Kidney (tissue), 14 donors: ENCODE measurements around the gene CCM2. TPM values are rescaled to one million over a fixed set of nuclear protein-coding genes. Genes with fewer than 3 reads are reported as not detected.
A peak's percentile ranks its signal among the peaks of the same experiment; 100 is the strongest.

Source experiments
- DNase-seq, 5 donors: peaks; one replicate each; pipeline ENCODE4 v3.0.0-alpha.2; 2013 to 2020
- FAIRE-seq: peaks from 2 replicates; lab custom pipeline; 2012; peaks lifted over from hg19 to GRCh38; lab: Jason Lieb, UNC
- H3K27ac ChIP-seq, 2 donors: one replicate each; pipeline ENCODE4 v1.7.0; 2013; ENCODE audit warnings: low read depth in 2 of 2, low read length in 2 of 2, inconsistent platforms in 1 of 2
- H3K27me3 ChIP-seq: one replicate; pipeline ENCODE4 v1.7.1; 2013; ENCODE audit warnings: low read length, inconsistent platforms; ENCODE audit not compliant: control insufficient read depth, insufficient read depth
- H3K36me3 ChIP-seq, 3 donors: one replicate each; pipeline versions ENCODE4 v1.7.0 to v1.7.1; 2013; ENCODE audit warnings: low read length in 3 of 3, control low read depth in 1 of 3, inconsistent platforms in 1 of 3; ENCODE audit not compliant: insufficient read depth in 3 of 3, control insufficient read depth in 2 of 3
- H3K4me1 ChIP-seq, 3 donors: one replicate each; pipeline versions ENCODE4 v1.7.0 to v1.7.1; 2013; ENCODE audit warnings: low read length in 3 of 3, inconsistent platforms in 1 of 3, low read depth in 1 of 3; ENCODE audit not compliant: control insufficient read depth in 2 of 3, insufficient read depth in 2 of 3
- H3K4me3 ChIP-seq, 3 donors: one replicate each; pipeline versions ENCODE4 v1.7.0 to v1.8.1; 2013; ENCODE audit warnings: low read length in 3 of 3, control low read depth in 1 of 3, inconsistent platforms in 1 of 3
- H3K9ac ChIP-seq, 3 donors: one replicate each; pipeline versions ENCODE4 v1.7.0 to v1.7.1; 2013; ENCODE audit warnings: low read length in 3 of 3, control low read depth in 1 of 3, inconsistent platforms in 1 of 3
- H3K9me3 ChIP-seq, 3 donors: one replicate each; pipeline versions ENCODE4 v1.7.0 to v1.7.1; 2013; ENCODE audit warnings: low read length in 3 of 3, control low read depth in 1 of 3, inconsistent platforms in 1 of 3; ENCODE audit not compliant: control insufficient read depth in 2 of 3, insufficient read depth in 1 of 3
- CTCF ChIP-seq: IDR thresholded peaks from 3 replicates; pipeline ENCODE4 v1.5.1; 2012; ENCODE audit warnings: mild to moderate bottlenecking, moderate library complexity, borderline replicate concordance; ENCODE audit not compliant: insufficient read depth; ENCODE audit errors: extremely low read depth
- intact Hi-C: fragments of 100-400 bp; cut with DNase I; formaldehyde crosslinking; loops from one replicate; pipeline ENCODE4 v1.11.1; 2022
- polyA plus RNA-seq: library from polyadenylated mRNA; stranded (reverse); fragments of 350-450 nt; fragmentation: Illumina TruSeq; extraction: RNeasy Lipid Tissue Mini Kit (QIAGEN cat#74804); gene quantifications from one replicate; pipeline ENCODE4 v1.2.3, GENCODE V29; 2014; ENCODE audit warnings: low read depth, low replicate concordance; ENCODE audit not compliant: insufficient read depth
- total RNA-seq: library from RNA; stranded (reverse); fragmentation: NEBNext Ultra II Directional; extraction: Animal tissue kit (Norgen Biotek cat#: 25700); gene quantifications from one replicate; pipeline ENCODE4 v1.2.1, GENCODE V29; 2021
- donor health status: control.
- donor health status: control.
- donor health status: control.
- donor health status: control.
- donor health status: control.
- donor health status: DM: yes; HTN: yes; CAD: no.
- donor health status: Normal renal cell carcinoma (clear cell type).

The CCM2 gene
- total and polyA plus RNA-seq, 2 donors from 2014 or later, result 35.0 to 37.8 TPM

- H3K9ac ChIP-seq, result no peak overlapping the region
- H3K4me1 ChIP-seq, result peaks cover 0 to 5% (median 0%) of the 10 kb centered on the region in 3 donors
- peak in 1 of 5 donors; percentile 76 for DNase-seq
- H3K36me3 ChIP-seq, result peaks cover 0 to 9% (median 0%) of the 10 kb centered on the region in 3 donors
- no peak for FAIRE-seq
- H3K27me3 ChIP-seq, result no peaks in the 10 kb centered on the region
- H3K27ac ChIP-seq, result no peak overlapping the region
- intact Hi-C loops, result no loop called here
- no peaks in the 10 kb centered on the region for H3K9me3 ChIP-seq
- H3K4me3 ChIP-seq, result no peak overlapping the region
- no peak for TF ChIP-seq CTCF
Measured at GRCh38 chr7:44977304-44977958, 22.6 kb upstream of the CCM2 start.

- Histone ChIP-seq H3K9ac (no peak overlapping the region), H3K9me3 (no peaks in the 10 kb centered on the region), H3K4me1 (peaks cover 0 to 5% (median 0%) of the 10 kb centered on the region in 3 donors), H3K36me3 (peaks cover 0 to 14% (median 0%) of the 10 kb centered on the region in 3 donors), H3K4me3 (no peak overlapping the region), H3K27ac (no peak overlapping the region), H3K27me3 (no peaks in the 10 kb centered on the region)
- no peak for FAIRE-seq
- no peak for TF ChIP-seq CTCF
- intact Hi-C loops, result no loop called here
- DNase-seq, result peak in 1 of 5 donors; percentile 70
Measured at GRCh38 chr7:44977959-44978335, 22.1 kb upstream of the CCM2 start.

- H3K27ac ChIP-seq, result peak within 1 kb of the TSS in 1 of 2 donors; percentile 8
- FAIRE-seq, result no peak
- no peak within 1 kb of the TSS for H3K9ac ChIP-seq
- TF ChIP-seq CTCF, result no peak
- H3K36me3 ChIP-seq, result peaks cover 2 to 22% (median 5%) of the 10 kb centered on the region in 3 donors
- peak in 1 of 5 donors; percentile 86 for DNase-seq
- peaks cover 0 to 5% (median 0%) of the 10 kb centered on the region in 3 donors for H3K4me1 ChIP-seq
- no peak within 1 kb of the TSS for H3K4me3 ChIP-seq
- intact Hi-C loops, result no loop called here
- H3K27me3 ChIP-seq, result no peaks in the 10 kb centered on the region
- H3K9me3 ChIP-seq, result no peaks in the 10 kb centered on the region
Measured at GRCh38 chr7:44978511-44979366, 21.3 kb upstream of the CCM2 start, which contains the start of gene MYO1G. MYO1G (minus strand) TSS chr7:44979015; CDS start chr7:44978961, 54 bp downstream.
